Caco-2 (cell line): ENCODE results near the gene CADPS2. TPM values are rescaled to one million over a fixed set of nuclear protein-coding genes. Genes with fewer than 3 reads are reported as not detected.

Experiments used
- BruUV-seq: library from RNA; stranded (reverse); fragments of 400-500 nt; replicated peaks from 2 replicates; lab custom pipeline; 2021; lab: Mats Ljungman, UMichigan
- CTCF ChIA-PET: fragments of 300-600 bp; sonication (Branson Sonifier 250); formaldehyde crosslinking; loops from one replicate; lab custom pipeline; 2022; ENCODE audit warnings: antibody characterized with exemption; lab: Charles Lee
- POLR2A ChIA-PET: fragments of 300-600 bp; sonication (Branson Sonifier 250); formaldehyde crosslinking; loops from one replicate; lab custom pipeline; 2022; ENCODE audit warnings: antibody characterized with exemption; lab: Charles Lee
- DNase-seq, 2 experiments: peaks; one replicate each; pipeline versions ENCODE4 v3.0.0 to v3.0.0-alpha.2; 2020 to 2022
- H3K27me3 ChIP-seq: replicated peaks from 2 replicates; pipeline ENCODE4 v1.6.0; 2011; ENCODE audit warnings: low read length; ENCODE audit not compliant: control insufficient read depth, insufficient read depth
- H3K36me3 ChIP-seq: 2 replicates; pipeline ENCODE4 v1.5.1; 2011; ENCODE audit warnings: low read length; ENCODE audit not compliant: control insufficient read depth, insufficient read depth
- H3K4me1 ChIP-seq: fragments of 250-450 bp; sonication (Bioruptor Pico); 2 replicates; pipeline ENCODE4 v1.5.1; 2020; ENCODE audit warnings: mild to moderate bottlenecking
- H3K4me3 ChIP-seq: 2 replicates; pipeline ENCODE4 v1.5.1; 2011; ENCODE audit warnings: low read depth, mild to moderate bottlenecking, control low read depth, low read length
- H3K9me3 ChIP-seq: fragments of 250-450 bp; sonication (Bioruptor Pico); 2 replicates; pipeline ENCODE4 v1.5.1; 2020; ENCODE audit warnings: mild to moderate bottlenecking, moderate library complexity
- H3K27ac Mint-ChIP-seq: one replicate; pipeline ENCODE4 v1.8.0; 2022; ENCODE audit warnings: mixed read lengths; ENCODE audit not compliant: unreplicated experiment
- H3K27me3 Mint-ChIP-seq: one replicate; pipeline ENCODE4 v1.8.0; 2022; ENCODE audit warnings: mixed read lengths; ENCODE audit not compliant: insufficient read depth, unreplicated experiment
- H3K36me3 Mint-ChIP-seq: one replicate; pipeline ENCODE4 v1.8.0; 2022; ENCODE audit warnings: mild to moderate bottlenecking, mixed read lengths; ENCODE audit not compliant: insufficient read depth, unreplicated experiment
- H3K4me1 Mint-ChIP-seq: one replicate; pipeline ENCODE4 v1.8.0; 2022; ENCODE audit warnings: low read depth, mixed read lengths; ENCODE audit not compliant: unreplicated experiment
- H3K4me3 Mint-ChIP-seq: one replicate; pipeline ENCODE4 v1.8.0; 2022; ENCODE audit warnings: mild to moderate bottlenecking, moderate library complexity, mixed read lengths; ENCODE audit not compliant: unreplicated experiment
- H3K9me3 Mint-ChIP-seq: one replicate; pipeline ENCODE4 v1.8.0; 2022; ENCODE audit warnings: mixed read lengths; ENCODE audit not compliant: unreplicated experiment
- CTCF ChIP-seq, 2 experiments: fragments of 200-600 bp in 1 of 2; IDR thresholded peaks; 1 replicate in 1 of 2; 2 replicates in 1 of 2; pipeline versions ENCODE4 v1.5.1 to v1.8.0; 2011 to 2022; ENCODE audit warnings: antibody characterized with exemption in 1 of 2, control low read depth in 1 of 2, inconsistent platforms in 1 of 2, low read depth in 1 of 2, low read length in 1 of 2, mild to moderate bottlenecking in 1 of 2, moderate library complexity in 1 of 2; ENCODE audit not compliant: insufficient read depth in 1 of 2, severe bottlenecking in 1 of 2, unreplicated experiment in 1 of 2
- intact Hi-C: fragments of 100-400 bp; cut with micrococcal nuclease; formaldehyde crosslinking; loops from one replicate; pipeline ENCODE4 v1.10.0; 2022; ENCODE audit not compliant: unreplicated experiment
- total RNA-seq: library from RNA; stranded (reverse); gene quantifications from 2 replicates; pipeline ENCODE4 v1.2.3, GENCODE V29; 2022

Gene CADPS2
- total RNA-seq, 1 experiment from 2014 or later, result 2.7 TPM

- no peaks in the 10 kb centered on the region for H3K9me3 ChIP-seq
- BruUV-seq, result no TSS peak
- Mint-ChIP-seq H3K4me3 (no peak overlapping the region), H3K9me3 (no peaks in the 10 kb centered on the region), H3K27ac (no peak overlapping the region), H3K27me3 (peaks cover 6% of the 10 kb centered on the region), H3K36me3 (no peaks in the 10 kb centered on the region), H3K4me1 (no peaks in the 10 kb centered on the region)
- H3K27me3 ChIP-seq, result no peaks in the 10 kb centered on the region
- ChIA-PET CTCF (no interaction called here), POLR2A (no interaction called here)
- intact Hi-C loops, result no loop called here
- no peaks in the 10 kb centered on the region for H3K36me3 ChIP-seq
- no peak overlapping the region for H3K4me3 ChIP-seq
- no peak for DNase-seq
- no peak for TF ChIP-seq CTCF (IDR thresholded peaks at IDR 0.05; ENCODE audit: insufficient read depth in 1 of 2, low read depth in 1 of 2, low read length in 1 of 2, severe bottlenecking in 1 of 2, unreplicated experiment in 1 of 2)
- H3K4me1 ChIP-seq, result no peaks in the 10 kb centered on the region
These were observed 38.3 kb downstream of the CADPS2 start for GRCh38 chr7:122847871-122848473.

GRCh38 chr7:122846591-122846990 is 39.7 kb downstream of the CADPS2 start:
- no peak overlapping the region for H3K4me3 Mint-ChIP-seq
- Histone ChIP-seq H3K9me3 (no peaks in the 10 kb centered on the region), H3K4me3 (no peak overlapping the region), H3K27me3 (no peaks in the 10 kb centered on the region), H3K36me3 (no peaks in the 10 kb centered on the region), H3K4me1 (no peaks in the 10 kb centered on the region)
- CTCF ChIA-PET, result no interaction called here
- no peaks in the 10 kb centered on the region for H3K4me1 Mint-ChIP-seq
- POLR2A ChIA-PET, result no interaction called here
- no peaks in the 10 kb centered on the region for H3K36me3 Mint-ChIP-seq
- intact Hi-C loops, result no loop called here
- H3K27ac Mint-ChIP-seq, result no peak overlapping the region
- H3K9me3 Mint-ChIP-seq, result no peaks in the 10 kb centered on the region
- peaks cover 2% of the 10 kb centered on the region for H3K27me3 Mint-ChIP-seq
- BruUV-seq, result no TSS peak
- no peak for DNase-seq
- TF ChIP-seq CTCF (IDR thresholded peaks at IDR 0.05; ENCODE audit: insufficient read depth in 1 of 2, low read depth in 1 of 2, low read length in 1 of 2, severe bottlenecking in 1 of 2, unreplicated experiment in 1 of 2), result no peak

- Histone ChIP-seq H3K4me1 (no peaks in the 10 kb centered on the region), H3K9me3 (no peaks in the 10 kb centered on the region), H3K4me3 (no peak overlapping the region), H3K36me3 (no peaks in the 10 kb centered on the region), H3K27me3 (no peaks in the 10 kb centered on the region)
- ChIA-PET POLR2A (no interaction called here), CTCF (no interaction called here)
- no peak for DNase-seq
- Mint-ChIP-seq H3K9me3 (no peaks in the 10 kb centered on the region), H3K4me1 (no peaks in the 10 kb centered on the region), H3K4me3 (no peak overlapping the region), H3K36me3 (no peaks in the 10 kb centered on the region), H3K27me3 (peaks cover 2% of the 10 kb centered on the region), H3K27ac (no peak overlapping the region)
- no TSS peak for BruUV-seq
- no peak for TF ChIP-seq CTCF (IDR thresholded peaks at IDR 0.05; ENCODE audit: insufficient read depth in 1 of 2, low read depth in 1 of 2, low read length in 1 of 2, severe bottlenecking in 1 of 2, unreplicated experiment in 1 of 2)
- intact Hi-C loops, result no loop called here
These were observed 41.0 kb downstream of the CADPS2 start for GRCh38 chr7:122845286-122845685.
